Stimulated activated CD8-positive, alpha-beta memory T cell treated with anti-CD3 and anti-CD28 coated beads, Interleukin-4, amount 100 ng/mL, for 24 hours (primary cell): ENCODE measurements around the gene PSMG1.
"Not testable (repeated sequence)": the region's sequence is repeated elsewhere in the genome, so short reads cannot be mapped to it uniquely, and the experiment has no call there.

ENCODE experiments used
- DNase-seq: peaks from one replicate; pipeline ENCODE4 v3.0.0-alpha.2; 2020; ENCODE audit warnings: low read depth

PSMG1 gene

GRCh38 chr21:39188521-39189139 is 5.4 kb upstream of the PSMG1 start:
- DNase-seq, result no peak

GRCh38 chr21:39187141-39187540 is 3.9 kb upstream of the PSMG1 start:
- DNase-seq, result no peak

GRCh38 chr21:39186676-39187075 is 3.4 kb upstream of the PSMG1 start:
- no peak for DNase-seq

- DNase-seq, result no peak
These were observed 1.9 kb upstream of the PSMG1 start for GRCh38 chr21:39185157-39185556.

GRCh38 chr21:39184050-39184980 is 1.1 kb upstream of the PSMG1 start:
- DNase-seq, result no peak

GRCh38 chr21:39182484-39183271 is 573 bp downstream of the PSMG1 start:
- no peak for DNase-seq

GRCh38 chr21:39182016-39182415 is 1.2 kb downstream of the PSMG1 start:
- DNase-seq, result no peak

- no peak for DNase-seq
These were observed 1.9 kb downstream of the PSMG1 start for GRCh38 chr21:39181205-39181818.

- DNase-seq, result no peak
These were observed 2.7 kb downstream of the PSMG1 start for GRCh38 chr21:39180429-39181019.

- no peak for DNase-seq
These were observed 4.8 kb downstream of the PSMG1 start for GRCh38 chr21:39178421-39178820.

GRCh38 chr21:39176271-39176709 is 7.0 kb downstream of the PSMG1 start:
- DNase-seq, result no peak

GRCh38 chr21:39175665-39176064 is 7.6 kb downstream of the PSMG1 start:
- no peak for DNase-seq

GRCh38 chr21:39175154-39175553 is 8.1 kb downstream of the PSMG1 start:
- DNase-seq, result no peak

- no peak for DNase-seq
These were observed 9.3 kb downstream of the PSMG1 start for GRCh38 chr21:39173716-39174680.

- DNase-seq, result no peak
These were observed 13.3 kb downstream of the PSMG1 start for GRCh38 chr21:39169906-39170305.

- DNase-seq, result no peak
These were observed 14.5 kb downstream of the PSMG1 start for GRCh38 chr21:39168800-39169199.

- no peak for DNase-seq
These were observed 18.7 kb downstream of the PSMG1 start for GRCh38 chr21:39164523-39164922.

GRCh38 chr21:39161064-39161463 is 22.2 kb downstream of the PSMG1 start:
- no peak for DNase-seq

- DNase-seq, result no peak
These were observed 23.7 kb downstream of the PSMG1 start for GRCh38 chr21:39159342-39160063.

- not testable (repeated sequence) for DNase-seq
These were observed 26.0 kb downstream of the PSMG1 start for GRCh38 chr21:39157241-39157640.
